ENCODE results near the gene MARVELD3.
"Not testable (repeated sequence)": the region's sequence is repeated elsewhere in the genome, so short reads cannot be mapped to it uniquely, and the experiment has no call there.

Gene MARVELD3

GRCh38 chr16:71591917-71592316 is 34.1 kb upstream of the MARVELD3 start:
- no peak for TF ChIP-seq CTCF (IDR thresholded peaks at IDR 0.05; ENCODE audit: control insufficient read depth, insufficient read depth, low read depth, low read length, missing control alignments)
- DNase-seq (ENCODE audit: low read depth), result no peak
- H3K4me3 ChIP-seq (ENCODE audit: control insufficient read depth, low read depth, low read length), result no peak overlapping the region

GRCh38 chr16:71593048-71593999 is 32.7 kb upstream of the MARVELD3 start:
- H3K4me3 ChIP-seq (ENCODE audit: control insufficient read depth, low read depth, low read length), result no peak overlapping the region
- no peak for DNase-seq (ENCODE audit: low read depth)
- TF ChIP-seq CTCF (IDR thresholded peaks at IDR 0.05; ENCODE audit: control insufficient read depth, insufficient read depth, low read depth, low read length, missing control alignments), result no peak

GRCh38 chr16:71594000-71594646 is 31.9 kb upstream of the MARVELD3 start:
- H3K4me3 ChIP-seq (ENCODE audit: control insufficient read depth, low read depth, low read length), result no peak overlapping the region
- no peak for DNase-seq (ENCODE audit: low read depth)
- TF ChIP-seq CTCF (IDR thresholded peaks at IDR 0.05; ENCODE audit: control insufficient read depth, insufficient read depth, low read depth, low read length, missing control alignments), result no peak

- not testable (repeated sequence) for H3K4me3 ChIP-seq (ENCODE audit: control insufficient read depth, low read depth, low read length); DNase-seq (ENCODE audit: low read depth)
Measured at GRCh38 chr16:71595340-71595826, 30.6 kb upstream of the MARVELD3 start.

- not testable (repeated sequence) for H3K4me3 ChIP-seq (ENCODE audit: control insufficient read depth, low read depth, low read length); DNase-seq (ENCODE audit: low read depth)
Measured at GRCh38 chr16:71598426-71598825, 27.6 kb upstream of the MARVELD3 start.

- TF ChIP-seq CTCF (IDR thresholded peaks at IDR 0.05; ENCODE audit: control insufficient read depth, insufficient read depth, low read depth, low read length, missing control alignments), result no peak
- no peak for DNase-seq (ENCODE audit: low read depth)
Measured at GRCh38 chr16:71600822-71601221, 25.2 kb upstream of the MARVELD3 start.

GRCh38 chr16:71609066-71609465 is 16.9 kb upstream of the MARVELD3 start:
- no peak overlapping the region for H3K4me3 ChIP-seq (ENCODE audit: control insufficient read depth, low read depth, low read length)
- TF ChIP-seq CTCF (IDR thresholded peaks at IDR 0.05; ENCODE audit: control insufficient read depth, insufficient read depth, low read depth, low read length, missing control alignments), result no peak
- no peak for DNase-seq (ENCODE audit: low read depth)

More at GRCh38 chr16:71600822-71601221, 25.2 kb upstream of the MARVELD3 start:
- H3K4me3 ChIP-seq (ENCODE audit: control insufficient read depth, low read depth, low read length), result no peak overlapping the region

Data from AG09309 (cell line).